AG04449 (cell line): ENCODE results near the gene CYP2W1.

Experiments
- CTCF ChIA-PET: fragments of 350-600 bp; formaldehyde crosslinking; extraction: SDS; loops from one replicate; lab custom pipeline; 2021; ENCODE audit warnings: antibody characterized with exemption; lab: Yijun Ruan, JAX
- POLR2A ChIA-PET: fragments of 400-600, 350-600 bp; formaldehyde crosslinking; extraction: SDS; loops from one replicate; lab custom pipeline; 2020; ENCODE audit warnings: antibody characterized with exemption, inconsistent platforms; lab: Yijun Ruan, JAX
- DNase-seq: peaks from one replicate; pipeline ENCODE4 v3.0.0-alpha.2; 2010; ENCODE audit warnings: low read depth, low spot score
- H3K4me3 ChIP-seq: 2 replicates; pipeline ENCODE4 v1.5.1; 2011; ENCODE audit warnings: low read depth, mild to moderate bottlenecking, control low read depth, low read length
- CTCF ChIP-seq: IDR thresholded peaks from one replicate; pipeline ENCODE4 v1.5.1; 2011; ENCODE audit warnings: mild to moderate bottlenecking, moderate library complexity, low read length, control low read depth, inconsistent platforms; ENCODE audit not compliant: insufficient read depth; ENCODE audit errors: missing control alignments

The CYP2W1 gene

GRCh38 chr7:990352-990932 lies 7.5 kb downstream of the CYP2W1 start:
- DNase-seq, result no peak
- ChIA-PET CTCF (interaction anchor here (1.0 to 11.4 kb wide), 7 partner anchors 9 to 187 kb away, joined by 3 to 558 read pairs (median 45); partner anchors contain the start of genes CYP2W1 and GPR146), POLR2A (no interaction called here)
- no peak for TF ChIP-seq CTCF
- no peak overlapping the region for H3K4me3 ChIP-seq

- ChIA-PET CTCF (interaction anchor here (1.0 to 11.4 kb wide), 13 partner anchors 9 to 186 kb away, joined by 3 to 558 read pairs (median 25); partner anchors contain the start of genes CYP2W1 and GPR146), POLR2A (no interaction called here)
- DNase-seq, result no peak
- H3K4me3 ChIP-seq, result no peak overlapping the region
- no peak for TF ChIP-seq CTCF
Observed at GRCh38 chr7:990933-991728, 8.2 kb downstream of the CYP2W1 start.

GRCh38 chr7:991729-992656 lies 9.0 kb downstream of the CYP2W1 start:
- ChIA-PET POLR2A (interaction anchor here (0.9 to 1.3 kb wide), 2 partner anchors 13 to 74 kb away, joined by 3 to 6 read pairs; no protein-coding TSS in a partner anchor), CTCF (interaction anchor here (0.9 to 11.4 kb wide), 43 partner anchors 10 to 195 kb away, joined by 3 to 558 read pairs (median 17); partner anchors contain the start of genes COX19, CYP2W1, GPER1 and GPR146)
- no peak for DNase-seq
- no peak for TF ChIP-seq CTCF
- no peak overlapping the region for H3K4me3 ChIP-seq

- TF ChIP-seq CTCF, result peak; percentile 100
- ChIA-PET CTCF (interaction anchor here (0.7 to 11.4 kb wide), 53 partner anchors 11 to 631 kb away, joined by 3 to 558 read pairs (median 7); partner anchors contain the start of genes COX19, CYP2W1, GPER1 and GPR146), POLR2A (interaction anchor here (0.7 to 1.3 kb wide), 4 partner anchors 14 to 73 kb away, joined by 3 to 6 read pairs (median 4); partner anchors contain the start of gene COX19)
- no peak overlapping the region for H3K4me3 ChIP-seq
- DNase-seq, result peak; percentile 70
Observed at GRCh38 chr7:992709-993607, 10.0 kb downstream of the CYP2W1 start.

GRCh38 chr7:994592-995308 lies 11.8 kb downstream of the CYP2W1 start:
- no peak for DNase-seq
- CTCF ChIA-PET, result interaction anchor here (0.6 to 11.4 kb wide), 19 partner anchors 10 to 182 kb away, joined by 3 to 558 read pairs (median 18); partner anchors contain the start of genes COX19 and GPR146
- no peak for TF ChIP-seq CTCF
- POLR2A ChIA-PET, result no interaction called here
- H3K4me3 ChIP-seq, result no peak overlapping the region
